Muscle layer of colon (tissue), 2 donors: Measurements from ENCODE around the gene ARHGAP15.

Source experiments
- H3K27ac ChIP-seq: one replicate; pipeline ENCODE4 v1.7.0; 2013; ENCODE audit warnings: low read depth, mild to moderate bottlenecking, low read length, moderate library complexity
- H3K27me3 ChIP-seq, 2 donors: one replicate each; pipeline ENCODE4 v1.7.0; 2013; ENCODE audit warnings: low read length in 2 of 2, mild to moderate bottlenecking in 2 of 2; ENCODE audit not compliant: insufficient read depth in 2 of 2, control insufficient read depth in 1 of 2
- H3K36me3 ChIP-seq: one replicate; pipeline ENCODE4 v1.7.0; 2013; ENCODE audit warnings: mild to moderate bottlenecking, low read length; ENCODE audit not compliant: insufficient read depth
- H3K4me1 ChIP-seq: one replicate; pipeline ENCODE4 v1.7.0; 2013; ENCODE audit warnings: mild to moderate bottlenecking, low read length; ENCODE audit not compliant: insufficient read depth
- H3K4me3 ChIP-seq, 2 donors: one replicate each; pipeline ENCODE4 v1.7.0; 2013; ENCODE audit warnings: low read length in 2 of 2, low read depth in 1 of 2, mild to moderate bottlenecking in 1 of 2, moderate library complexity in 1 of 2
- H3K9ac ChIP-seq: one replicate; pipeline ENCODE4 v1.7.0; 2013; ENCODE audit warnings: low read length
- H3K9me3 ChIP-seq: one replicate; pipeline ENCODE4 v1.7.0; 2013; ENCODE audit warnings: mild to moderate bottlenecking, low read length
- donor health status: abdominal sarcoma.
- donor health status: Adenocarcinoma of cecum.

ARHGAP15 gene

GRCh38 chr2:143146366-143146765 is 17.1 kb downstream of the ARHGAP15 start:
- H3K4me3 ChIP-seq, result no peak overlapping the region
- no peaks in the 10 kb centered on the region for H3K27me3 ChIP-seq
- H3K36me3 ChIP-seq, result no peaks in the 10 kb centered on the region
- H3K27ac ChIP-seq, result no peak overlapping the region
- H3K4me1 ChIP-seq, result no peaks in the 10 kb centered on the region
- no peaks in the 10 kb centered on the region for H3K9me3 ChIP-seq
- no peak overlapping the region for H3K9ac ChIP-seq

GRCh38 chr2:143146815-143147530 is 17.8 kb downstream of the ARHGAP15 start:
- H3K4me3 ChIP-seq, result no peak overlapping the region
- no peak overlapping the region for H3K9ac ChIP-seq
- H3K4me1 ChIP-seq, result no peaks in the 10 kb centered on the region
- H3K27me3 ChIP-seq, result no peaks in the 10 kb centered on the region
- no peaks in the 10 kb centered on the region for H3K36me3 ChIP-seq
- no peak overlapping the region for H3K27ac ChIP-seq
- no peaks in the 10 kb centered on the region for H3K9me3 ChIP-seq

GRCh38 chr2:143148011-143148410 is 18.8 kb downstream of the ARHGAP15 start:
- Histone ChIP-seq H3K4me3 (no peak overlapping the region), H3K9ac (no peak overlapping the region), H3K9me3 (no peaks in the 10 kb centered on the region), H3K27ac (no peak overlapping the region), H3K27me3 (no peaks in the 10 kb centered on the region), H3K4me1 (no peaks in the 10 kb centered on the region), H3K36me3 (no peaks in the 10 kb centered on the region)

GRCh38 chr2:143148757-143149156 is 19.5 kb downstream of the ARHGAP15 start:
- no peak overlapping the region for H3K9ac ChIP-seq
- H3K27me3 ChIP-seq, result no peaks in the 10 kb centered on the region
- H3K27ac ChIP-seq, result no peak overlapping the region
- no peaks in the 10 kb centered on the region for H3K9me3 ChIP-seq
- no peak overlapping the region for H3K4me3 ChIP-seq
- no peaks in the 10 kb centered on the region for H3K4me1 ChIP-seq
- H3K36me3 ChIP-seq, result no peaks in the 10 kb centered on the region

- no peaks in the 10 kb centered on the region for H3K27me3 ChIP-seq
- H3K4me1 ChIP-seq, result no peaks in the 10 kb centered on the region
- no peaks in the 10 kb centered on the region for H3K9me3 ChIP-seq
- H3K9ac ChIP-seq, result no peak overlapping the region
- no peaks in the 10 kb centered on the region for H3K36me3 ChIP-seq
- no peak overlapping the region for H3K27ac ChIP-seq
- no peak overlapping the region for H3K4me3 ChIP-seq
Measured at GRCh38 chr2:143150287-143150686, 21.1 kb downstream of the ARHGAP15 start.

GRCh38 chr2:143151111-143151752 is 22.0 kb downstream of the ARHGAP15 start:
- H3K9ac ChIP-seq, result no peak overlapping the region
- H3K36me3 ChIP-seq, result no peaks in the 10 kb centered on the region
- no peaks in the 10 kb centered on the region for H3K27me3 ChIP-seq
- no peaks in the 10 kb centered on the region for H3K4me1 ChIP-seq
- H3K4me3 ChIP-seq, result no peak overlapping the region
- no peaks in the 10 kb centered on the region for H3K9me3 ChIP-seq
- no peak overlapping the region for H3K27ac ChIP-seq

GRCh38 chr2:143152219-143152618 is 23.0 kb downstream of the ARHGAP15 start:
- H3K9ac ChIP-seq, result no peak overlapping the region
- no peaks in the 10 kb centered on the region for H3K36me3 ChIP-seq
- no peak overlapping the region for H3K27ac ChIP-seq
- no peak overlapping the region for H3K4me3 ChIP-seq
- no peaks in the 10 kb centered on the region for H3K27me3 ChIP-seq
- H3K4me1 ChIP-seq, result no peaks in the 10 kb centered on the region
- H3K9me3 ChIP-seq, result no peaks in the 10 kb centered on the region

- Histone ChIP-seq H3K27ac (no peak overlapping the region), H3K4me3 (no peak overlapping the region), H3K9me3 (no peaks in the 10 kb centered on the region), H3K9ac (no peak overlapping the region), H3K36me3 (no peaks in the 10 kb centered on the region), H3K4me1 (no peaks in the 10 kb centered on the region), H3K27me3 (no peaks in the 10 kb centered on the region)
Measured at GRCh38 chr2:143152637-143153036, 23.4 kb downstream of the ARHGAP15 start.

GRCh38 chr2:143155661-143156060 is 26.4 kb downstream of the ARHGAP15 start:
- no peaks in the 10 kb centered on the region for H3K9me3 ChIP-seq
- H3K27me3 ChIP-seq, result no peaks in the 10 kb centered on the region
- H3K9ac ChIP-seq, result no peak overlapping the region
- H3K4me1 ChIP-seq, result no peaks in the 10 kb centered on the region
- no peak overlapping the region for H3K4me3 ChIP-seq
- no peak overlapping the region for H3K27ac ChIP-seq
- H3K36me3 ChIP-seq, result no peaks in the 10 kb centered on the region

GRCh38 chr2:143157001-143157400 is 27.8 kb downstream of the ARHGAP15 start:
- Histone ChIP-seq H3K9ac (no peak overlapping the region), H3K9me3 (no peaks in the 10 kb centered on the region), H3K27ac (no peak overlapping the region), H3K4me3 (no peak overlapping the region), H3K27me3 (no peaks in the 10 kb centered on the region), H3K36me3 (no peaks in the 10 kb centered on the region), H3K4me1 (no peaks in the 10 kb centered on the region)

- Histone ChIP-seq H3K27ac (no peak overlapping the region), H3K4me3 (no peak overlapping the region), H3K9ac (no peak overlapping the region), H3K27me3 (no peaks in the 10 kb centered on the region), H3K4me1 (no peaks in the 10 kb centered on the region), H3K9me3 (no peaks in the 10 kb centered on the region), H3K36me3 (no peaks in the 10 kb centered on the region)
Measured at GRCh38 chr2:143157418-143157817, 28.2 kb downstream of the ARHGAP15 start.

GRCh38 chr2:143158098-143158497 is 28.9 kb downstream of the ARHGAP15 start:
- Histone ChIP-seq H3K27me3 (no peaks in the 10 kb centered on the region), H3K36me3 (no peaks in the 10 kb centered on the region), H3K9ac (no peak overlapping the region), H3K4me1 (no peaks in the 10 kb centered on the region), H3K4me3 (no peak overlapping the region), H3K27ac (no peak overlapping the region), H3K9me3 (no peaks in the 10 kb centered on the region)
